HEK293T (cell line): ENCODE results near the gene TMEM26.

Source experiments
- CTCF ChIA-PET: fragments of 350-600 bp; formaldehyde crosslinking; extraction: SDS; loops from one replicate; lab custom pipeline; 2021; ENCODE audit warnings: antibody characterized with exemption, inconsistent platforms; lab: Yijun Ruan, JAX
- POLR2A ChIA-PET: fragments of 350-600 bp; formaldehyde crosslinking; extraction: SDS; loops from one replicate; lab custom pipeline; 2020; ENCODE audit warnings: antibody characterized with exemption, inconsistent platforms; lab: Yijun Ruan, JAX
- DNase-seq: peaks from one replicate; pipeline ENCODE4 v3.0.0; 2012; ENCODE audit warnings: mixed read lengths; ENCODE audit errors: extremely low spot score
- ARNT ChIP-seq: fragments of 450-650 bp; IDR thresholded peaks from 2 replicates; pipeline ENCODE4 v1.6.1; 2017; ENCODE audit warnings: mild to moderate bottlenecking
- BHLHE40 ChIP-seq: fragments of 450-650 bp; IDR thresholded peaks from 2 replicates; pipeline ENCODE4 v1.6.1; 2016; ENCODE audit warnings: mild to moderate bottlenecking, moderate library complexity, borderline replicate concordance
- CTBP1 ChIP-seq: fragments of 450-650 bp; IDR thresholded peaks from 2 replicates; pipeline ENCODE4 v1.6.1; 2016; ENCODE audit warnings: borderline replicate concordance
- ELF4 ChIP-seq: fragments of 450-650 bp; IDR thresholded peaks from 2 replicates; pipeline ENCODE4 v1.6.1; 2017; ENCODE audit warnings: antibody characterized with exemption
- FOXA1 ChIP-seq: fragments of 450-650 bp; IDR thresholded peaks from 2 replicates; pipeline ENCODE4 v1.6.1; 2016; ENCODE audit warnings: mild to moderate bottlenecking
- FOXK2 ChIP-seq: fragments of 450-650 bp; IDR thresholded peaks from 2 replicates; pipeline ENCODE4 v1.6.1; 2016; ENCODE audit warnings: mild to moderate bottlenecking
- FOXM1 ChIP-seq: fragments of 450-650 bp; IDR thresholded peaks from 2 replicates; pipeline ENCODE4 v1.6.1; 2017; ENCODE audit warnings: mild to moderate bottlenecking, borderline replicate concordance
- HDGF ChIP-seq: fragments of 450-650 bp; IDR thresholded peaks from 2 replicates; pipeline ENCODE4 v1.6.1; 2017; ENCODE audit warnings: antibody characterized with exemption, borderline replicate concordance
- L3MBTL2 ChIP-seq: fragments of 450-650 bp; conservative IDR thresholded peaks from 2 replicates; pipeline ENCODE4 v1.6.1; 2016; ENCODE audit warnings: mild to moderate bottlenecking
- LEF1 ChIP-seq: fragments of 450-650 bp; IDR thresholded peaks from 2 replicates; pipeline ENCODE4 v1.6.1; 2017; ENCODE audit warnings: mild to moderate bottlenecking, borderline replicate concordance
- NFRKB ChIP-seq: fragments of 450-650 bp; IDR thresholded peaks from 2 replicates; pipeline ENCODE4 v1.6.1; 2016; ENCODE audit warnings: mild to moderate bottlenecking, moderate library complexity
- PKNOX1 ChIP-seq: fragments of 450-650 bp; IDR thresholded peaks from 2 replicates; pipeline ENCODE4 v1.6.1; 2016
- SP1 ChIP-seq: fragments of 450-650 bp; IDR thresholded peaks from 2 replicates; pipeline ENCODE4 v1.6.1; 2017
- SUZ12 ChIP-seq: fragments of 450-650 bp; IDR thresholded peaks from 2 replicates; pipeline ENCODE4 v1.6.1; 2016; ENCODE audit warnings: mild to moderate bottlenecking
- TARDBP ChIP-seq: fragments of 450-650 bp; IDR thresholded peaks from 2 replicates; pipeline ENCODE4 v1.6.1; 2016
- ZNF384 ChIP-seq: fragments of 450-650 bp; IDR thresholded peaks from 2 replicates; pipeline ENCODE4 v1.6.1; 2016

TMEM26 gene

GRCh38 chr10:61438141-61438988 is 14.8 kb downstream of the TMEM26 start:
- ChIA-PET POLR2A (no interaction called here), CTCF (interaction anchor here (0.7 kb wide), 1 partner anchor 20 kb away, joined by 3 read pairs; no protein-coding TSS in a partner anchor)
- TF ChIP-seq HDGF (no peak), NFRKB (no peak), CTBP1 (no peak), PKNOX1 (no peak), TARDBP (no peak), FOXK2 (no peak), ARNT (no peak), BHLHE40 (no peak), LEF1 (no peak), SP1 (no peak), ZNF384 (no peak)
- DNase-seq: no peak

GRCh38 chr10:61423178-61423577 is 30.0 kb downstream of the TMEM26 start:
- POLR2A ChIA-PET: no interaction called here
- no peak for TF ChIP-seq PKNOX1
- TF ChIP-seq SUZ12: no peak
- no peak for TF ChIP-seq ZNF384
- TF ChIP-seq BHLHE40: no peak
- TF ChIP-seq L3MBTL2: no peak
- no peak for TF ChIP-seq ELF4
- TF ChIP-seq FOXA1: no peak
- TF ChIP-seq HDGF: no peak
- TF ChIP-seq NFRKB: no peak
- TF ChIP-seq TARDBP: no peak
- no peak for TF ChIP-seq FOXK2
- TF ChIP-seq ARNT: no peak
- TF ChIP-seq CTBP1: no peak
- CTCF ChIA-PET: no interaction called here
- DNase-seq: no peak

- no peak for DNase-seq
- no peak for TF ChIP-seq ELF4
- CTCF ChIA-PET: no interaction called here
- POLR2A ChIA-PET: no interaction called here
These were observed 35.5 kb downstream of the TMEM26 start for GRCh38 chr10:61417661-61418060.

GRCh38 chr10:61415824-61416223 is 37.4 kb downstream of the TMEM26 start:
- no peak for DNase-seq
- ChIA-PET POLR2A (no interaction called here), CTCF (no interaction called here)
- TF ChIP-seq ARNT (no peak), PKNOX1 (no peak), LEF1 (no peak), FOXM1 (no peak), NFRKB (no peak), ZNF384 (no peak), FOXA1 (no peak), ELF4 (no peak), SUZ12 (no peak), BHLHE40 (no peak), HDGF (no peak), SP1 (no peak), L3MBTL2 (no peak), FOXK2 (no peak)

- ChIA-PET POLR2A (no interaction called here), CTCF (no interaction called here)
- no peak for DNase-seq
- TF ChIP-seq ELF4 (no peak), TARDBP (no peak), L3MBTL2 (no peak), ZNF384 (no peak), ARNT (no peak), SUZ12 (no peak), LEF1 (no peak), FOXK2 (no peak), FOXA1 (no peak), NFRKB (no peak), SP1 (no peak), PKNOX1 (no peak), HDGF (no peak), FOXM1 (no peak), CTBP1 (no peak), BHLHE40 (no peak)
These were observed 41.5 kb downstream of the TMEM26 start for GRCh38 chr10:61411706-61412105.
